OCI-M2 (cell line): ENCODE measurements around the gene SH3PXD2A.

Experiments
- DNase-seq: peaks from one replicate; lab custom pipeline; 2025; ENCODE audit not compliant: unreplicated experiment; lab: John Stamatoyannopoulos, UW

SH3PXD2A gene

DNA sequence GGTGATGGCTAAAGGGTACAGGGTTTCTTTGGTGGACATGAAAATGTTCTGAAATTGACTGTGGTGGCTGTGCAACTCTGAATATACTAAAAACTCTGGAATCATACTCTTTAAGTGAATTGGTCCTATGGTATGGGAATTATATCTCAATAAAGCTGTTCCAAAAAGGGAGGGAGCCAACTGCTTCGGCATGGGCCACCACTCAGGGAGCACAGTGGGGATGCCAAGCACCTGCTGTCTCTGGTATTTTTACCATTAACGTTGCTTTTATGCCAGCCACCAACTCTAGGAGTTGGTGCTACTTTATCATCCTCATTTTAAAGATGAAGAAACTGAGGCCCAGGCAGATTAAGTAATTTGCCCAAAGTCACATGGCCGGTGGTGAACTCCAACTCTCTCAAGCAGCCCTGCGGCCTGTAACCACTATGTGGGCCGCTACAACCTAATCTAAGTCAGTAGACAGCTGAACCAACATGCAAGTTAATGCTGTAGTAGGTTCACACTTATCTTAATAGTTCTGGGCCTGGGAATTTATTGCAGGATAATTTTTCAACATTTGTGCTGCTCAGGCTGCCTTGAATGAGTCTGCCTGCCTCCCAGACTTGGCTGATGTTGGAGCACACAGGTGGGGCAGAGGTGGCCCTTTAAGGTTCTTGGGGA is 20.8 kb downstream of the SH3PXD2A start:
- no peak for DNase-seq

DNA sequence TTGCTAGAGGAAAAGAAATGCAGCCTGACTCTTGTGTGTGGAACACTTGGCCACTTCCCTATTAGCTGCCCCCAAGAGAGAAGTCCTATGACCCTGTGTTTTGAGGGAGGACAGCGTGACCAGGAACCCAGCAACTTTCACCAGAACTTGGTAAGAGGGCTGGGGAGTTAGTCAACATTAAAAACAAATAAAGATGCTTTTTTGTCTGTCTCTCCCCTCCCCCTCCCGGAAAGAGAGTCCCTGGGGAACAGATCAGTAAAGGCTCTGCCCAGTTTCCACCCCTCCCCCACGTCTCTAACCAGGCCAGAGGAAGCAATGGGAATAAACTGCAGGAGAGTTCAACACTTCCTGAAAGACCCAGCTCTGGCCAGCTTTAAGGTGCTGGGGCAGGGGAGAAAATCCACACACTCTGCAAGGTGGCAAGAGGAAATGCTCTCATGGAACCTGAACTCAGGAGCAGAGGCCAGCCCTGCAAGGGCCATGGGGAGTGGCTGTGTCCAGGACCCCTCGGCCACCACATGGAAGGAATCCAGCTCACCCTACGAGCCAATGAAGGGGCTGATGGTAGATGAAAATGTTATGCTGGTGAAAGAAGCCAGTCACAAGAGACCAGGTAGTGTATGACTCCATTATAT is 21.5 kb downstream of the SH3PXD2A start:
- no peak for DNase-seq

DNA sequence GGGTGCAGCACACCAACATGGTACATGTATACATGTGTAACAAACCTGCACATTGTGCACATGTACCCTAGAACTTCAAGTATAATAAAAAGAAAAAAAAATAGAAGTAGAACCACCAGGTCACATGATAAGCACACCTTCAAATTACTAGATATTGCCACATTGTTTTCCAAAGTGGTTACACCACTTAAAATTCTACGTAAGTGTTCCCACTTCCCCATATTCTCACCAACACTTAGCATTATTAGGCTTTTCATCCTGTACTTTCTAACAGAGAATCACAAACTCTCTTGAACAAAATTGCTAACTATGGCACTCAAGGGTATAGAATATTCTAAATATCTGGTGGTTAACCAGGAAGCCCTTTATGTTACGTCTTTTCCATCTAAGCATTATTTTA is 22.6 kb downstream of the SH3PXD2A start:
- DNase-seq = no peak

DNA sequence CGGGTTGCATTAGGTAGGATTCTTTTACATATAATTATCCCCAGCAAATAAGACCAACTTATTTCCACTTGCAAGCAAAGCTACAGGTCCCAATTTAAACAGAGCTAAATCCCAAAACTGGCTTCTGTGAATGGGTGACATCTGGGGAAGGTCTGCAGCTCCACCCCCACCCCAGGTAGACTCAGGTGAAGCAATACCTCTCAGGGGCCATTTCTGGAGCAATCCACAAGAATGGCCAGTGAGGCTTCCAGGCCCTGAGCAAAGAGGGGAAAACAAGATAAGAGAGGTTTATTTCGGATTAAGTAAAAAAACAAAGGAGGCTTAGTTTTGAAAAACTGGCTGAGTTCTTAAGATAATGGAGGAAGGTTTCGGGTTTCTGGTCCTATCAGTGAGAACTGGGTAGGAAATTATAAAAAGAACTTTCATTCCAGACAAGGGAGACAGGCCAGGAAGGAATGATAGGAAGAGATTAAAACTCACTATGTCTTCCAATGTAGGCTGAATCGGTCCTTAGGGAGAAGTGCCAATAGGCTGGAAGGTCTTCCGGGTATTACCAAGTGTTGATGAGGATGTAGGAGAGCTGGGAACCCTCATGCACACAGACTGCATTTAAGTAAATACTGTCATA is 25.4 kb downstream of the SH3PXD2A start:
- no peak for DNase-seq

DNA sequence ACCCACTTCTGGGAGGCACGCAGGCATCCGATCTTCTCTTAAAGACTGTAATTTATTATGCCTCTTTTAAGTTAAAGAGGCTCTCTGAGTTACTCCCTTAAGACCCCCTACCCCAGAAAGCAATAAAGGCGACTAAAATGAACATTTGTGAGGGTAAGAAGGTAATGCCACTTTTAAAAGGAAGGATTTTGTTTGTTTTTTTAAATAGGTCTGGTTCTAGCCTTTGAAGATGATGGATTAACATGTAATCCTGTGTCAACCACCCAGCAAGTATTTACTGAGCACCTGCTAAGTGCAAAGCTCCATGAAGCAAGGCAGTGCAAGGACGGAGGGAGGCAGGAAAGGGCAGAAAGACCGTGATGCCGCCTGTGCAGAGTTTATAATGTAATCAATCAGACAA is 26.1 kb downstream of the SH3PXD2A start:
- no peak for DNase-seq

DNA sequence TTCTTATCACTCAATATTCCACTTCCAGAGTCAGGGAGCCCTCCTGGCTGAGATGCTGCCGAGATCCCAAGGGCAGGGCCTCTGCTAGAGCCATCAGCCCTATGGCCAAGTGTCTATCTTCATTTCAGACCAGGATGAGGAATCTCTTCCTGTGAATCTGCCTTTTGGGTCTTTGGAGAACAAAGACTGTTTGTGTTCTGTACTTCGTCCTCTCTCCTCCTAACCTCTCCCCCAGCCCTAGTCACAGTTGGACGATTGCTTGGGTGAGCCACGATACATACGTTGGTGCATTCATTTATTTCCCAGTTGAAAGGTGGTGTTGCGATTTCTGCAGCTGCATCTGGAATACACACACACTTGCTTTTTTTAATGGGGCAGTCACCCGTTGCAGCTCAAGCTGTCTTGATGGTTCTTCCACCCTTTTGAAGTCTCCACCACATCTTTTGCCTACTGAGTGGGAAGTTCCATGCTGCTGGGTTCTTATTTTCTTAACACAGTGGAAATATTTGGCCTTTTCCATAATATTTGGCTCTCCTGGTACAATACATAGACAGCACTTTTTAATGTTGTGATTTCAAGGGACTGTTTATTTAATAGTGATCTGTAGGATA is 26.7 kb downstream of the SH3PXD2A start:
- DNase-seq = no peak

DNA sequence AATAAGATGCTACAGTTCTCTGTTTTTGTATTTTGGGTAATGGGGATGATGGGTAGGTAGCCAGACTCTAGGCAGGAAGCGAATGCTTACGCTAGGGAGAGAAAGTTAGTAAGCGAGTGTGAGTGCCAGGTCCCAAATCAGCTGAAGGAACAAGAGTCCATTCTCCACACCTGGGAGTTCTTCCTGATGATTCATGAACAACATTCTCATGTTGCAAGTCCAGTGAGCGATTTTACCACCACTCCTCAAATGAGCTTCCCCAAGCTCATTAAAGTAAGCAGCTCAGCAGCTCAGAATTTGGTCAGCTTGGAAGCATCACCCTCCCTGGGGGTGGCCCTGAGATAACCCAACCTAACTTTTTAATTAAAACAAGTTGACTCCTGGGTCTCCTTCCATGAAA is 27.3 kb downstream of the SH3PXD2A start:
- no peak for DNase-seq

DNA sequence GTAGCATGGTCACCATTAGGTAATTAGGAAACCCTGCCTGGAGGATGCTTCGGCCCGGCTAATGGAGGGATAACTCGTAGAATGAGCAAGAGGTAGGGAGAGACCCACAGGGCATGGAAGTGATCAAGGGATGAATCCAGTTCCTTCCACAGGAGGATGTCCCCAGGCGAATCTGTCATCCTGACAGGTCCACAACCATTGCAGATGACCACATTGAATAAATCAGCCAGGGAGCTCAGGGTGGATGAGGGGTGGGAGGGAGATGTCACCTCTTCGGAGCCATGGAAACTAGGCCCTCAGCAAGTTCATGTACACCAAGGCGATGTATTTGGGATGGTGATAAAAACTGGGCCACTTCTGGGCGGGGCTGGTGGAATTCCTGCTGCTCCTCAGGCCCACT is 28.5 kb downstream of the SH3PXD2A start:
- DNase-seq = no peak

DNA sequence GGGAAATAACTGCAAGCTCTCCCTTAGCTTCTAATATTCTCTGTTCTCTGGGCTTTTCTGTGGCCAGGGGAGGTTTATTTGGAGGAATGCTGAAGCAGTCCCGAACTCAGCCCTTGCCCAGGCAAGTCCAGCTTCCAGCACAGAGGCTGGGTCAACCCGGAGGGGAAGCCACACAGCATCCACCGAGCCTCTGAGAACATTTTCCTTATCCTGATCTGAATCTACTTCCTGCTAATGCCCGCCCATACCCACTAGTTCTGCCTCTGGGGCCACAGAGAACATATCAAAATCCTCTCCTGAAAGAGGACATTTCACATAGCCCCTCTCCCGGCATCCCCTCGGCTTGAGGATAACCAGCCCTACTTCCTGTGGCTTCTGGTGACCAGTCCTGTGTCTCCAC is 31.1 kb downstream of the SH3PXD2A start:
- no peak for DNase-seq

DNA sequence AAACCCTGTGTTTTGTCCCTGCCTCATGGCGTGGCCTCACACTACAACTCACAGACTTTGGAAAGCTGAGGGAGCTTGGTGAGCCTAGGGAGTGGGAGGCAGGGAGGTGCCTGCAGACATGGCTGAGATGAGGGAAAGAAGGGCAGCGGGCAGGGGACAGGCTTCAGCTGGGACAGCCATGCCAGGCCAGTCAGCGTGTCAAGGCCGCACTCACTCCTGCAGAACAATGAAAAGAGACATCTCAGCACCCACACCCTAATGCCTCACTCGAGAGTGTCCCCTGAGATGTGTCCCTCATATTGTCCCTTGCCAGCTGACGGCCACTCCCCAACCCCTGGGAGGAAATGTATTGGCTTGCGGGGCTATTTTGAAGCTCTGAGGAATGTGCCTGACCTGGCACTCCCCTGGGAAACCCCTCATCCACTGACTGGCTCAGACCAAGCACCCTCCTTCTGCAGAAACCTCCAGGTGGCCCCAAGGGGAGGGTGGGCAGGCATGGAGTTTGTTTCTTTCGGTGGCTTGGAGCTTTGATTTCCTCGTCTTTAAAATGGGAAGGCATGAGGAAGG is 31.6 kb downstream of the SH3PXD2A start:
- DNase-seq = no peak

DNA sequence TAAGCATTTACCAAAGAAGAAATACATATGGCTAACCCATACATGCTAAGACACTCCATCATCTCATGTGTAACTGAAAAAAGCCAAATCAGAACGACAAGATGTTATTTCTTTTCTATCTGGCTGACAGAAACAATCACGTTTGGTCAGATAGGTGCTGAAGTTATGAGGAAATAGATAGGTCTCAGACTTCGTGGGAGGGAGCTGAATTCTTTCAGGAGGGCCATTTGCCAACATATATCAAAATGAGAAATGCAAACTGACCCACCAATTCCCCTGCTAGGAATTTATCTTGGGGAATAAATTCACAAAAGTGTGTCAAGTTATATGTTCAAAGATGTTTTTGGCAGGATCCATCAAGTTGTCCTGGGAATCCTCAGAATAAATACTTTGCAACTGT is 32.6 kb downstream of the SH3PXD2A start:
- DNase-seq = no peak

DNA sequence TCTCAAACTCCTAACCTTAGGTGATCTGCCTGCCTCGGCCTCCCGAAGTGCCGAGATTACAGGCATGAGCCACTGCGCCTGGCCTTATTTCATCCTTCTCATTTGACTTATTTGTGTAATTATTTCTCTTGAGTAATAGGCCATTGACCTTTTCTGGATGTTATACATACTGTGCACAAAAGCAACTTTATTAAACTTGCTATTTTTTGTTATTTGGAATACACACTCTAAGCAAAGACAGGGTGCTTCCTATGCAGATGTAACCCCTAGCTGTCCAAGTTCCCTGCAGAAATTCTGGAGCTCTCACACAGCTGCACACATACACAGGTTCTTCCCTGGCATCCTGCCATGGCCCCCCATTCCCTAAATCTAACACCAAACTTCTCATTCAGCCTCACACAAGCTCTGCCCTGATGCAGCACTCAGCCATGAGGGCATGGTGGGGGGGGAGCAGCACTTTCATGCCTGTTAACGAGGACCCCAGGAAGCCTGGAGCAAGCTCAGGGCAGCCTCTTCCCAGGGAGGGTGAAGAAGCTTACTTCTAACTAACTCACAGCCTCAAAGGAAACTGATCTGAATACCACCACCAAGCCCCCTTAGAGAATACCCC is 33.2 kb downstream of the SH3PXD2A start:
- no peak for DNase-seq

DNA sequence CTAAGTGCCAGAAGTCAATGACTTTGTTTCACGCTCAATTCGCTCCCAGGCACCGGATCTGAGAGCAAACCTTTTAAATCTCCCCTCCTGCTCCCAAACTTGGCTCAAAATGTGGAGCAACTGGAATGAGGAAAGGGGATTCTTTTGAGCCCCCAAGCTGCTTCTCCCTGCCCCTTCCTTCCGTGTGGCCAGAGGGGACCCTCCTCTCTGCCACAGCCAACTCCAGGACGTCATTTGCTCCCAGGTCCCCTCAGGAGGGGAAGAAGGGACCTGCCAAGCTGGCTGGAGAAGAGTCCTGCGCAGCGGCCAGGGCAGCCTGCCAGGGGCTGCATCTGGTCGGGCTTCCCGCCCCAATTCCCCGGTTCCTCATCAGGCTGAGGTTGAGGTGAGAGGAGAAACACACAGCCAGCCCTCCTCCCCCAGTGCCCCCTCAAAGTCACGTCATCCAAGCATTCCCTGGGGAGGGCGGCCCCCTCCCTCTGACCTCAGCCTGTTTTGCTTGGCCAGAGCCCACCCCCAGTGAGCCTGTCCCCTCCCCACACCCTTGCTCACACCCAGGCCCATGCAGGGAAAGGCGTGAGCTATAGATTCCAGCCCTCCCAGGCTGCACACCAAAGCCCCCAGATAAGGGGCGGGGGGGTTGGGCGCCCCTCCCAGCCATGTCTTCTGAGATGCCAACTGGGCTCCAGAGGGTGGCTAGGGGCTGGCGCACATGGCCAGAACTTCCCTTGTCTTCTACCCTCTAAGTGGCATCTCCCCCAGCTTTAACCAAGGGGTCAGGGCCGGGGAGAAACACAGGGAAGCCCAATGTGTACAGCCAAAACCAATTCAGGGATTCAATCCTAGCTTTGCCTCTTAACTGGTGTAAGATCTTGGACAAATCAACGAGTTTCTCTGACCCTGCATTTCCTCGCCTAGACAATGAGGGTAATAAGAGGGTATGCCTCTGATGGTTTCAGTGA is 35.0 kb downstream of the SH3PXD2A start:
- DNase-seq = no peak

DNA sequence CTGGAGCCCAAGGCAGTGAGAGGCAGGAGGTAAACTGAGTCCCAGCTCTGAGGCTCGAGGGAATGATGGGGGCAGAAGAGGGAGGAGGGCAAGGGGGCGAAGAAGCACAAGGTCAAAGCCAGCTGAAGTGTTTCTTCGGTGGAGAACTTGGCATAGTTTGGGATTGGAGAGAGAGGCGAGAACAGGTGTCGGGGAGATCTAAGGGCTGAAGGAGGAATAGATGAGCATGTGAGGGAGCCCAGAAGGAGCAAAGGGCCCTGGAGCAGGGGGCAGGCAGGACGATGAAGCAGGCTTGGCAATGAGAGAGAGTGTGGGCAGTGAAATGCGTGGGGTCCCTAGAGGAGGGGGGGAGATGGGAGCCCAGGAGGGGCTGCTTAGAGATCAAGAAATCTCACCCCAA is 35.9 kb downstream of the SH3PXD2A start:
- DNase-seq = no peak

DNA sequence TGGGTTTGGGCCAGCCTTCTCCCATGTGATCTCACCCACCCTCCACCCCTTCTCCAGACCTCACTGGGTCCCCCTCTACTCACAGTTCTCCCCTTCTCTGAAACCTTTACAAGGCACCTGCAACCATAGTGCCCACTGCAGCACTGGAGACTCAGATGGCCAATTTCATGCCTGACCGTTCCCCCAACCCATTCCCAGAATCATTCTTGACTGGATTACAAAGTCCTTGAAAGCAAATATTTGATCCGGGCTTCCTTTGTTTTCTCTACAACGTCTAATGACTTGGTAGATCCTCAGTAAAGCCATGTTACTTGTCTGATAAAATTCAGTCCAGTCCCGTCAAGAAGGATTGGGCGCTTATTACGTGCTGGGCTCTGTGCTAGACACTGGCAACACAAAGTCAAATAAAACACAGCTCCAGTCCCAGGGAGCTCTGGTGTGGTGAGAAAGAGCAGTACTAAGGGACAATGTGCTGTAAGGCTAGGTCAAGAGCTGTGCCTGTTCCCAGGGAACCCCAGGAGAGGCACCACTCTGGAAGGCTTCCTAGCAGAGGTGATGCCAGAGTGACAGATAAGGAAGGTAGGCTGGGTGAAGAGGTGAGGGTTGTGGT is 36.5 kb downstream of the SH3PXD2A start:
- no peak for DNase-seq

DNA sequence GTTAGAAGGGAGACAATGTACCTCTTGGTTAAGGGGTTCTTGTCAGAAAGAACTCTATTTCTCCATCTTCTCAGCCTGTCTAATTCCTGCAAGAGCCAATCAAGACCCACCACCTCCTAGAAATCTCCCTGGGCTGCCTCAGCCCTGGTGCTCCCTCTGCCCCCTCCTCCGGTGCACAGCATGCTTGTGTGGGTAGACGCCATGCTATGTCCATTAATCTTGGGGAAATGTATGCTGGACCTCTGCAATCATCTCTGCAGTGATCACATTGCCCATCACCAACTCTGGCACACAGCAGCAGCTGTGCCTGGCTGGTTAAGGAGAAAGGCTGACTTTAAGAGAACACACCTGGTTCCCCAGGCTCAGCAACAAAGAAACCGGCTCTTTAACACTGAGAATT is 37.3 kb downstream of the SH3PXD2A start:
- DNase-seq = no peak

DNA sequence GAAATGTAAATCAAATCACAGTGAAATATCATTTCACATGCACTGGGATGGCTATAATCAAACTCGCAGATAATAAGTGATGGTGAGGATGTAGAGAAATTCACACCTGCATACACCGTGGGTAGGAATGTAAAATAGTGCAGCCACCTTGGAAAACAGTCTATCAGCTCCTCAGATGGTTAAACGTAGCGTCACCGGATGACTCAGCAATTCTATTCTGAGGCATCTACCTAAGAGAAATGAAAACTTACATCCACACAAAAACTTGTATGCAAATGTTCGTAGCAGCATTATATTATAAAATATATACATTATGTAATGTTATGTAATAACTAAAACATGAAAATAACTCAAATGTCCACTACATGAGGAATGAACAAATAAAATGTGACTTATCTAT is 38.9 kb downstream of the SH3PXD2A start:
- no peak for DNase-seq

DNA sequence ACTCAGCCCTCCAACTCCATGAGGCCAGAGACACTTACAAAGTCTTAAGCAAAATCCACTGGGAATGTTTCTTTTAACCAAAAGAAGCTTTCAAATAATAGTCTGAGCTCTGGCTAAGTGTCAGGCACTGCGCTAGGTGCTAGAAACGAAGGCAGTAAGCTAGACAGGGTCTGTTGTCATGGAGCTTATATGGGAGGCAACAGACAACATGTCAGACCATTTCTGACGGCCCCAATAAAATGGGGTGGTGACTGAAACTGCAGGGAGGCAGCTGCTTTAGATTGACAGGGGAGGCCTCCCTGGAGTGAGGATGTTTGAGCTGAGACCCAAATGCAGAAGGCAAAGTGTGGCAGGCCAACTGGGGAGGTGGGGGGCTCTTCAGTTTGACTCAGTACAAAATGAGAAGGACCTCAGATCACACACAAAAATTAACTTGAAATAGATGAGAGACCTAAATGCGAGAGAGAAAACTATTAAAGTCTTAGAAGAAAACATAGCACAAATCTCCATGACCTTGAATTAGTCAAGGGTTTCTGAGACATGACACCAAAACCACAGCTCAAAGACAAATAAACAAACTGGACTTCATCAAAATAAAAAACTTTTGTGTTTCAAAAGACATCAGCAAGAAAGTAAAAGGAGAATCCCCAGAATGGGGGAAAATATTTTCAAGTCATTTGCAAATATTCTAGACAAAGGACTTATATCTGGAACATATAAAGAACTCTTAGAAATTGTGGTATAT is 40.6 kb downstream of the SH3PXD2A start:
- no peak for DNase-seq

DNA sequence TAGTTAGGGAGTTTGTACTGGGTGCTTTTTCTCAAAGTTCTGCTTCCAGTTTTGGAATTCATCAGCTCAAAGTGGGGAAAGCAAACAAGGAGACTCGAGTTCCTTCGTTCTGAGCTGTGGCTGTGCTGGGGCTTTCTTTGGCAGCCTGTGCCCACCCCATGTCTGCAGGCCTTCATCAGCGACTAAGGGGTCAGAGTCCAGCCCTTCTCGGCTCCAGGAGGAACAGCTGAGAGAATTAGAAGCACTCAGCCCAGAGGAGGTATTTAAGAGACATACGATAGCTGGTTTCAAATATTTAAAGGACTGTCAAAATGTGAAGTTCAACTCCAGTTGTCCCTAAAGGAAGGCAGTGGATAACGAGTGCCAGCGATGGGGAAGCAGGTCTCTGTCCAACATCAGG is 41.3 kb downstream of the SH3PXD2A start:
- no peak for DNase-seq
